KMS-11 (cell line): ENCODE data around the gene MYL6.

Source experiments
- H2AFZ ChIP-seq: fragments of 200-600 bp; sonication (generic); 2 replicates; pipeline ENCODE4 v1.6.1; 2016; ENCODE audit warnings: antibody characterized with exemption, mixed run types, low read depth
- H3K27ac ChIP-seq: fragments of 200-600 bp; sonication (generic); 2 replicates; pipeline ENCODE4 v1.6.1; 2016; ENCODE audit warnings: mild to moderate bottlenecking, mixed run types
- H3K27me3 ChIP-seq: fragments of 200-600 bp; sonication (generic); 2 replicates; pipeline ENCODE4 v1.6.1; 2017; ENCODE audit warnings: mild to moderate bottlenecking, low read depth, mixed run types, moderate library complexity; ENCODE audit not compliant: insufficient read depth
- H3K36me3 ChIP-seq: fragments of 200-600 bp; sonication (generic); 2 replicates; pipeline ENCODE4 v1.6.1; 2017; ENCODE audit warnings: mild to moderate bottlenecking, mixed run types; ENCODE audit not compliant: insufficient read depth
- H3K4me1 ChIP-seq: fragments of 200-600 bp; sonication (generic); 2 replicates; pipeline ENCODE4 v1.6.1; 2016; ENCODE audit warnings: mild to moderate bottlenecking, low read depth, mixed run types; ENCODE audit not compliant: poor library complexity, severe bottlenecking
- H3K4me2 ChIP-seq: fragments of 200-600 bp; sonication (generic); 2 replicates; pipeline ENCODE4 v1.7.0; 2016; ENCODE audit warnings: mild to moderate bottlenecking, mixed run types
- H3K4me3 ChIP-seq: fragments of 200-600 bp; sonication (generic); IDR thresholded peaks from 2 replicates; pipeline ENCODE4 v1.6.1; 2017; ENCODE audit warnings: low read depth, low read length, mixed read lengths; ENCODE audit not compliant: insufficient read depth
- H3K79me2 ChIP-seq: fragments of 200-600 bp; sonication (generic); 2 replicates; pipeline ENCODE4 v1.6.1; 2016; ENCODE audit warnings: low read depth, mixed run types; ENCODE audit not compliant: insufficient read depth
- H3K9ac ChIP-seq: fragments of 200-600 bp; sonication (generic); 2 replicates; pipeline ENCODE4 v1.6.1; 2016; ENCODE audit warnings: mild to moderate bottlenecking, mixed run types
- H4K20me1 ChIP-seq: fragments of 200-600 bp; sonication (generic); 2 replicates; pipeline ENCODE4 v1.6.1; 2016; ENCODE audit warnings: mild to moderate bottlenecking, mixed run types; ENCODE audit not compliant: insufficient read depth
- TF ChIP-seq, protein P1 (sequence below): fragments of 200-600 bp; sonication (generic); conservative IDR thresholded peaks from 2 replicates; pipeline ENCODE4 v1.6.1; 2017; ENCODE audit warnings: low read depth, mild to moderate bottlenecking, antibody characterized with exemption, low read length, moderate library complexity, mixed read lengths

The MYL6 gene

DNA sequence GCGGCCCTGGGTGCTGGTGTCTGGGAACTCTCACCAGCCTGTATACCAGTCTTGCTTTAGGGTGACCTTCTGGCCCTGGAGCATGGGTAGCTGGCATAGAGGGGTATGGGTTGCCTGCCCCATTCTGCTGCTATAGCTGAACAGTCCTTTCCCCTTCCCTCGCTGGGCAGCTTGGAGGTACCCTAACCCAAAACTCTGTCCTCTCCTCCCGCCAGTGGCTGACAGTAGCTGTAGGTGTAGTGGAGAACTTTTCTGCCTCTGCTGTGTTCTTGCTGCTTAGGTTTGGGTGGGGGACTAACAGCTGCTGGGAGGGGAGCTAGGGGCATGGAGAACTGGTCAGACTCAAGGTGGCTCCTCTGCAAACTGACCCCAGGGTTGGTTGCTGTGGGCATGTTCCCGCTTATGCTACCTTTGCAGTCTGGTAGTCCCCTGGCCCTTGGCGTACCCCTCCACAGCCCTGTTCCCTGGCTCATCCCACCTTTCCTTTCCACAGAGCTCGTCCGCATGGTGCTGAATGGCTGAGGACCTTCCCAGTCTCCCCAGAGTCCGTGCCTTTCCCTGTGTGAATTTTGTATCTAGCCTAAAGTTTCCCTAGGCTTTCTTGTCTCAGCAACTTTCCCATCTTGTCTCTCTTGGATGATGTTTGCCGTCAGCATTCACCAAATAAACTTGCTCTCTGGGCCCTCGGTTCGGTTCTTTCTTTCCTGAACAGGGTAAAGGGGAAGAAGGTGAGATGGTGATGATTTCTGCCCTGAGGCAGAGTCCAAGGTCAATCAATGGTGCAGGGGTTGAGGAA is 2.9 kb downstream of the MYL6 start:
- Histone ChIP-seq H3K79me2 (peaks cover 35% of the 10 kb centered on the region), H3K27me3 (no peaks in the 10 kb centered on the region), H3K9ac (no peak overlapping the region)

DNA sequence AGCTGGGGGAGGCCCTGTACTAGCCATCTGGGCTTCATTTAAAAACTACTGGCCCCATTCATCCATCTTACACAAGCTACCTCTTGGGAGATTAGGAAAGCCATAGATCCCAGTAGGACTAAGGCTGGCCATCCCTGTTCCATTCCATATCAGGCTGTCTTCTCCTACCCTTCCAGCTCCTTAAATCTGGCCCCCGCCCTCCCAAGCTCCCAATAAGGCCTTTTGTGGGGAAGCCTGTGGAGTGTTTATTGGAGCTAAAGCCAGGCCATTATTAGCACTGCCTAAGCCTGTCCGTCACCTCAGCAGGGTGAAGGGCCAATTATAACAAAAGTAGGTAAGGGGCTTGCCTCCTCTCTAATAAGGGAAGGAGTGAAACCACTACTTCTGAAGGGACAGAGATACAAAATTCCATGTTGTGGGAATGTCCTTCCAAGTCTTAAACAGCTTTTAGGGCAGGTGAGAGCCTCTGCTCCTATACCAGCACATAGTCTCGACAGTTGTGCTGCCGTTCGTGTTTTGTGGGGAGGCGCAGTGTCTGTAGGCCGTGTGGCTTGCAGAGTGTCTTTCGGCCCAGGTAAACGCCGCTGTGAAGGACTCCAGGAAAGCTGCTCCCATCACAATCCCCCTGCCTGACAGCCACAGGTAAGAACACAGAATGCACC is 3.7 kb downstream of the MYL6 start:
- Histone ChIP-seq H3K79me2 (peaks cover 35% of the 10 kb centered on the region), H3K4me3 (no peak overlapping the region), H2AFZ (no peak overlapping the region), H3K27me3 (no peaks in the 10 kb centered on the region), H4K20me1 (no peaks in the 10 kb centered on the region), H3K9ac (no peak overlapping the region), H3K27ac (no peak overlapping the region), H3K4me1 (peaks cover 30% of the 10 kb centered on the region), H3K36me3 (peaks cover 35% of the 10 kb centered on the region; the same call in 1 of the 2 replicates), H3K4me2 (no peak overlapping the region)
- TF ChIP-seq, protein P1, sequence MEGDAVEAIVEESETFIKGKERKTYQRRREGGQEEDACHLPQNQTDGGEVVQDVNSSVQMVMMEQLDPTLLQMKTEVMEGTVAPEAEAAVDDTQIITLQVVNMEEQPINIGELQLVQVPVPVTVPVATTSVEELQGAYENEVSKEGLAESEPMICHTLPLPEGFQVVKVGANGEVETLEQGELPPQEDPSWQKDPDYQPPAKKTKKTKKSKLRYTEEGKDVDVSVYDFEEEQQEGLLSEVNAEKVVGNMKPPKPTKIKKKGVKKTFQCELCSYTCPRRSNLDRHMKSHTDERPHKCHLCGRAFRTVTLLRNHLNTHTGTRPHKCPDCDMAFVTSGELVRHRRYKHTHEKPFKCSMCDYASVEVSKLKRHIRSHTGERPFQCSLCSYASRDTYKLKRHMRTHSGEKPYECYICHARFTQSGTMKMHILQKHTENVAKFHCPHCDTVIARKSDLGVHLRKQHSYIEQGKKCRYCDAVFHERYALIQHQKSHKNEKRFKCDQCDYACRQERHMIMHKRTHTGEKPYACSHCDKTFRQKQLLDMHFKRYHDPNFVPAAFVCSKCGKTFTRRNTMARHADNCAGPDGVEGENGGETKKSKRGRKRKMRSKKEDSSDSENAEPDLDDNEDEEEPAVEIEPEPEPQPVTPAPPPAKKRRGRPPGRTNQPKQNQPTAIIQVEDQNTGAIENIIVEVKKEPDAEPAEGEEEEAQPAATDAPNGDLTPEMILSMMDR, result no peak; the same call in 1 of the 2 replicates

More for the DNA sequence above, 2.9 kb downstream of the MYL6 start:
- Histone ChIP-seq H3K36me3 (peaks cover 31% of the 10 kb centered on the region; the same call in 1 of the 2 replicates), H4K20me1 (no peaks in the 10 kb centered on the region), H3K27ac (no peak overlapping the region), H2AFZ (no peak overlapping the region), H3K4me1 (peaks cover 34% of the 10 kb centered on the region), H3K4me3 (no peak overlapping the region), H3K4me2 (no peak overlapping the region; the same call in 1 of the 2 replicates)
- TF ChIP-seq, protein P1, result peak; percentile 9; the same call in 1 of the 2 replicates

DNA sequence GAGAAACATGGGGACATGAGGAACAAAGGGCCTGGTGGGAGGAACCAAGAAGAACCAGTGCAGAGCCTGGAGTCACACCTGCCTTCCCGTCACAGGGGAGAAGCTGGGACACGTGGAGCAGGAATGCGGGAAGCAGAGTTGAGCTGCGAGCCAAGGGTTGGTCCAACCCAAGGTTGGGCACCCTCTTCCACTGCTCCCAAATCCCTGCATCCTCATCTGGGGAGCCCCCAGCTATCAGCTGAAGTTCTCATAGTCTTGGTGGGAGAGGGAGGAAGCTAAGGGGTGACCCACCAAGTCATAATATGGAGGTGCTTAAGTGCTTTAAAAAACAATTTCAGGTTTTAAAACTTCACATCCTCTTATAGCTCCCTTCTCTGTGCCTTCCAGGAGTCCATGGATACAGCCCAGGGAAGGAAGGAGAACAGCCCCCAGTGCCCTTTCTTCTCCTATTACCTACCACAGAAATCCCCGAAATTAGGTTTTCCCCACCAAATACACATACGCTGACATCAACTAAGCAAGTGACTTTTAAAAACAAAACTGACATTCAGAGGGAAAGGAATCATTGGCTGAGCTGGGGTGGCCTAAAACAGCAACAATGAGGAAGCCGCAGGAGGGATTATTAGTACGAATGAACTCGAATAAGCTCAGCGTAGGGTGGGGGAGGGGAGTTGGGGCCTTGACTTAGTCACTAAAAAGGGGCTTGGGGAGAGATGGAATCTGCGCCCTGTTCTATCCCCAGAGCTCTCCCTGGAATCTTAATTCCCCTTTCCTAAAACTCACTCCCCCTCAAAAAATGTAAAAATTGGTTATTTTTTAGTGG is 4.5 kb downstream of the MYL6 start:
- TF ChIP-seq, protein P1, result no peak
- H3K36me3 ChIP-seq, result peaks cover 36% of the 10 kb centered on the region; the same call in 1 of the 2 replicates
- peaks cover 35% of the 10 kb centered on the region for H3K79me2 ChIP-seq
- peaks cover 24% of the 10 kb centered on the region for H3K4me1 ChIP-seq
- H3K27me3 ChIP-seq, result no peaks in the 10 kb centered on the region
- no peak overlapping the region for H3K4me2 ChIP-seq
- H4K20me1 ChIP-seq, result no peaks in the 10 kb centered on the region
- no peak overlapping the region for H3K4me3 ChIP-seq
- H3K9ac ChIP-seq, result no peak overlapping the region
- no peak overlapping the region for H3K27ac ChIP-seq
- no peak overlapping the region for H2AFZ ChIP-seq

DNA sequence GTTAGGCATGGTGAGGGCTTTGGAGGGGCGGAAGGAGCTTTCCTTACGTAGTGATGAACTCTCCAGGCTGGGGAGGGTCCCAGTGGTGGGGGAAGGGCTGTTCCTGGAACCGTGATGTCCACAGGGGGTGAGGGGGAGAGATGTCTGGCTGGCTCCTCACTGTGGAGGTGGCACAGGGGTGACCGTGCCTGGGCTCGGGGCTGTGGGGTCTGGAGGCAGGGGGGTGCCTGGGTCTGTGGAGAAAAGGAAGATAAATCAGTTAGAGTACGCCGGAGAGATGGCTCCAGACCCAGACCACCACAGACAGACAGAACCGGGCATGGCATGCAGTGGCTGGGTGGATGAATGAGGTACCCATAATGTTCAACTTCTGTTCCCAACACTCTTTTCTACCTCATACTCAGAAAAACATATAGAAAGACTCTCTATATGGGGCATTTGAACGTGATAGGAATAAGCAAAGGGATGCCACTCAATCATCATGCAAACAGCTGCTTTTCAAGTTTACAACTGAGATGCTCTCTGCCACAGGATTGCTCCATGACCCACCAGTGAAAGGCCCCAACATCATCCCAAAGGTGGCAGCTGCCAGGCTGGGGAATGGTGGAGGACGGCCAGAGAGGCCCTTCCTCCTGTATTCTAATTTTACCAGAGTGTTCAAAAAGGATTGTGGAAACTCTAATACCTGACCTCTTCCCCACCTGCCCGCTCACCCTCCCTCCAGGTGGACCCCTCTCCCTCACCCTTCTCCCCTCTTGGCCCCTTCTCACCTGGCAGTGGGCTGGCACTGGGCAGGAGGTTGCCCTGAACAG is 5.6 kb downstream of the MYL6 start:
- no peak overlapping the region for H3K4me3 ChIP-seq
- H3K9ac ChIP-seq, result no peak overlapping the region
- H3K27me3 ChIP-seq, result no peaks in the 10 kb centered on the region
- no peaks in the 10 kb centered on the region for H4K20me1 ChIP-seq
- peaks cover 36% of the 10 kb centered on the region; the same call in 1 of the 2 replicates for H3K36me3 ChIP-seq
- peaks cover 29% of the 10 kb centered on the region for H3K79me2 ChIP-seq
- peaks cover 24% of the 10 kb centered on the region for H3K4me1 ChIP-seq
- no peak overlapping the region for H3K27ac ChIP-seq
- no peak overlapping the region for H2AFZ ChIP-seq
- TF ChIP-seq, protein P1, result no peak
- no peak overlapping the region for H3K4me2 ChIP-seq
